HG02981 (cell line): Measurements from ENCODE around the gene UBP1.
"Not testable (repeated sequence)": the region's sequence is repeated elsewhere in the genome, so short reads cannot be mapped to it uniquely, and the experiment has no call there.

Experiments used
- ATAC-seq: cut with Tn5 transposase; IDR thresholded peaks from one replicate; pipeline ENCODE4 v1.9.1; 2021; ENCODE audit warnings: mild to moderate bottlenecking, moderate library complexity; ENCODE audit not compliant: unreplicated experiment

Gene UBP1

DNA sequence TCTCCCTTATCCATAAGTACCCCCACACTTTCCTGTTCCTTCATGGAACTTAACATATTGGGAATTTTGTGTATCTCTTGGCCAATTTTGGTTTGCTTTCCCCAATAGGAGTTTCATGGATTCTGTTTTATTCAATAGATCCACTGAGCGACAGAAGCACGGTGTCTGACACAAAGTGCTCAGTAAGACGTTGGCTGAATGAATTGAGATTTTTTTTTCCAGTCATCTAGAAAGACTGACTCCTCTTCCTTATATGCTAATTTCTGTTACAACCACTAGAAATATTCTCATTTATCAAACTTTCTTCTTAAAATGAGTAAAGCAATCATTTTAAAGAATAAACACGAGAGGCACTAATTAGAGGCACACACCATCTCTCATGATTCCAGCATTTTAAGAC is 48.1 kb downstream of the UBP1 start:
- ATAC-seq: no peak

DNA sequence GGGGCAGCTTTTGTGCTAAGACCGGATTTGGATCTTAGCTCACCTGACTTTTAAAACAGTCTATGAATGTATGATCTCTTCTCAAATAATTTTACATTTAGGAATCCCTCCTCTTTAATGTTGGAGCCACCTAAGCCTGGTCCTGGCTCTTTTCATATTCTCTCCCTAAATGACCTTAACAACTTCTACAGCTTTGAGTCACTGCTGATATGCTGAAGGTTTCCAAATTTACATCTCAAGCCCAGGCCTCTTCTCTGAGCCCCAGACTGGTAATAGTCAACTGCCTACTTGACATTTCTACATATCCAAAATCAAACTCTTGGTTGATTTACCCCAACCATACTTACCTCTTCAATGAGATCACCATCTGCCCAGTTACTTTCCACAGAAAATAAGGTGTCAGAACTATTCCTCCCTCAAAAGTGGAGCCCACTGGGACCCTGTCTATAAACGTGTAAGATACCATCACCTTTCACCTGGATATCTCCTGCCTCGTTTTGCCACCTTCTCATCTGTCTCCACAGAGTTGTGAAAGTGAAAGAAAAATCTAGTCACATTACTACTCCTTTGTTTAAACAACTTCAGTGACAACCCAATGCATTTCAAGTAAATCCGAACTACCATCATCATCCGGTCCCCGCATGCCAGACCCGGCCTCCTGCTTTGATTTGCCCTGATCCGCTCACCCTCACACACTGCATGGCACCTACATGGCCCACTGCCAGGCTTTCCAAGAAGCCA is 48.8 kb downstream of the UBP1 start:
- ATAC-seq: no peak

DNA sequence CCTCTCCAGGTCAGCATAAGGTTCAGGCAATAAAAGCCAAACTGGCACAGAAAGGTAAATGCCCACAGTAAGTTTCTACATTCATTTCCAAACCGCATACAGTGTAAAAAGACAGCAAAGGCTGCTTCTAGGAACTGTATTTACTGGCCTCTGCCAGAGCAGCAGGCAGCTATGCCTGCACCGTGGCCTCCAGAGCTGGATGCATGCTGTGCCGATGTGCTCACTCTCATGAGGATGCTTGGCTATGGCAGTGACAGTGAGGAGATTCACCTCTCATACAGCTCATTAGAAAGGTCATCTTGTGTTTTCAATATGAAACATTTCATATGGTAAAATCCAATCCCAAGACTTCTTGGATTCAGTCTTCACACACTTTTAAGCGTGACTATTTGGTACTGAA is 50.3 kb downstream of the UBP1 start:
- no peak for ATAC-seq

DNA sequence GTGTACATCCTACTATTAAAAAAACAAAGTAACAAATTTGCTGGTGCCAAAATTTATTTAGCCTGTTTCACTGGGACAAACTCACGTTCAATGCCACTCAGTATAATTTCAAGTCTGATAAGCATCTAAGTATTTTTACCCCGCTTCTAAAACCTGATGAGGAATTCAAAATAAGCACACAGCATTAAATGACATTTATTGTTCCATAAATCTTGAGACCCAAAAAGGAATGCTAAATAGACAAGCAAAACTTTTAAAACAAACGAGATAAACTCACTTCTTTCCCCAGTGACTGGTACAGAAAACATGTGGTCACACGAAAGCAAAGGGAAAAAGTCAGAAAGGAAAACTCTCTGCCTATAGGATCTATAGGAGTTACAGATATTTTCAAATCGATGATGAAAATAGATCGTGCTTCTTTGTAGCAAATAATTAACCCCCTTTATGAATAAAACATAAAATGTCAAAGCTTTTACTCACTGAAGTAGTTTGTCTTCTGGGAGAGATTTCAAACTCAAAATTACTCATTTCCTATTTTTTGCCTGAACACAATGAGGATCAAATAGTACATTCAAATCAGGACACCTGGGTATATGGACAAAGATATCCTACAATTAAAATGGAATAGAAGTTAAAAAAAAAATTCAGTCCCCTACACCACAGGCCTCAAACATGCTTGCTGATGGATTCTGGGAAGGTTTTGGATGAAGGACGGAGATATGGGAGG is 51.7 kb downstream of the UBP1 start:
- ATAC-seq: no peak

DNA sequence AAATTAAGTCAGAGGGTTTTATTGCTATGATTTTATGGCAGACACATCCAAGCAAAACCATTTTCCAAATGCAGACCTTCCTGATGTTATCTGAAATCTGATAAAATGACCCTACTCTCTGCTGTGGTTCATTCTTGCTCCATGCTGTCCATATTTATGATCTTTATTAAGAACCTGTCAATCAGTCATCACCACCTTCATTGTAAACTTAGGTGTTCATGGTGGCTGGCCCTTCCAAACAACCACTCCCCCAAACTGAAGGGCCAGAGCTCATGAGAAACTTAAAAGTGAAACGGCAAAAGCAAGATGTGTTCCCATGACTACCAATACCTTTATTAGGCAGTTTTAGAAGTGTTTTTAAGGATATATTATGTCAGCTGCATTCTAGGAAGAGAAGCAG is 53.6 kb downstream of the UBP1 start:
- no peak for ATAC-seq

DNA sequence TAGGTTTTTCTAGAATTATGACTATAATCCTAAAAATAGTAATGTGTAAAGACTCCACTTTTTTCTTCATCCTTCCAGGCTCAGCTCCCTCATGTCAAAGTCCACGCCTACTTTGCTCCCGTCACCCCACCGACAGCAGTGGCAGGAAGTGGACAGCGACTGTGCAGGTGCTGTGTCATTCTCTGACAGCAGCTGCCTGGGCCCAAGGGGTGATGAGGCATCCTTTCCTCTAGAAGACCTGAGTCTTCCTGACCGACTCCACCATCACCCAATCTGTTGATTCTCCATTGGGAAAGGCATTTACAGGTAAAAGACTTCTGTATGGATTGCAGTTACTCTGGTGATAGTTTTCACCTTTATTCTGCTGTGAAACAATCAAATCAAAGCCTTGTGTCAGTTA is 54.8 kb downstream of the UBP1 start:
- ATAC-seq: no peak

DNA sequence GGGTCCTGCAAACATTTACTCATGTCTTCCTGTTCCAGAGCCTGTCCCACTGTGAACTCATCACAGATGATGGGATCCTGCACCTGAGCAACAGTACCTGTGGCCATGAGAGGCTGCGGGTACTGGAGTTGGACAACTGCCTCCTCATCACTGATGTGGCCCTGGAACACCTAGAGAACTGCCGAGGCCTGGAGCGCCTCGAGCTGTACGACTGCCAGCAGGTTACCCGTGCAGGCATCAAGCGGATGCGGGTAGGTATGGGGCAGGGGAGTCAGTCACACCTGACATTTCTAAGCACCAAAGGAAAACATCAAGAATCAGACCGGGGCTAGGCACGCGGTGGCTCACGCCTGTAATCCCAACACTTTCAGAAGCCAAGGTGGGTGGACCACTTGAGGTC is 56.3 kb downstream of the UBP1 start:
- no peak for ATAC-seq

DNA sequence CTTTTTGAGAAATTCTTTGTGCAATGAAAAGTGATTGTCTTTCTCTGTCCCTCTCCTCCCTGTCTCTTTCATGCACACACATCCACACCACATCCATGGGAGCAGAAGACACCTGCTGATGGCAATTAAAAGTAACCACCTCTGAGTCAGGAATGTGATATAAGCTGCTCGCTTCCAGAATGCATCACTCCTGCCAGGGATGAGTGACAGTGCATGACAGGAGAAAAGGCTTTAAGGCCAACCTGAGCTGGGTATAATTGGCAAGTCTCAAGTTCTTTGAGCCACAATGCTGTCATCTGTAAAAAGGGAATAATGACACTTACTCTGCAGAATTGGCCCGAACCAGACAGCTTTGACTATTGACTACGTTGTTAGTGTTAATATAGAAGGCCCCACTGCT is 59.6 kb downstream of the UBP1 start:
- ATAC-seq: no peak

DNA sequence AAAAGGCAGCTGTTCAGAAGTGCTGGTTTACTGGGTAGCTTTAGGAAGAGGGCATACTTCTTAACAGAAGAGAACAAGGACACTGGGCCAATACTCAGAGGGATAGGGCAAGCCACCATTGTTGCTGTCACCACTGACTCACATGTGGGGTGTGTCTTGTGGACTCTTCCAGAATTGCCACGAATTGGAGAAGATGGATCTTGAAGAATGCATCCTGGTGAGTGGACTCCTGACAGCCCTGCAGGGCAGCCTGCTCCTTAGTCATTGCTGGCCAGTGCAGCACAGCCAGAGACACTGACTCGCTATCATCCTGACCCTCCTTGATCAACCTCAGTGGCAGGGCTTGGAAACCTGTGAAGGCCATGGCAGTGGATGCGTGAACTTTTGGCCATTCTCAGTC is 62.3 kb downstream of the UBP1 start:
- ATAC-seq: no peak

DNA sequence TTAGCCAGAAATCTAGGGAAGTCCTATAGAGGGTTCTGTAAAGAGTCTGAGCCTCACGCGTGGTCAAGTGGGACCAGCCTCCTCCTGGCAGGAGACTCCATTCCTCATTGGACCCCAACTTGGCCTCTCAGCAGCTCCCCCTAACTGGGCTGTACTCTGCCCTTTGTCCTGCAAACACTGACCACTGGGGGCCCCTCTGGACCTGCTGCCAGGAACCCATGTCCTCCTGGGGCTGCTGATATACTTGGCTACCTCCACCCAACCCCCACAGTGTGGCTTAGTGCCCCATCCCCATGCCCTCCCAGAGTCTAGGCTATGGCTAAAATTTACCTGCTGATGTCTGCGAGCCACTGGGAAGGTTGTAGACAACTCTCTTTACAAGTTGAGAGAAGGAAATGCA is 62.7 kb downstream of the UBP1 start:
- ATAC-seq: no peak

DNA sequence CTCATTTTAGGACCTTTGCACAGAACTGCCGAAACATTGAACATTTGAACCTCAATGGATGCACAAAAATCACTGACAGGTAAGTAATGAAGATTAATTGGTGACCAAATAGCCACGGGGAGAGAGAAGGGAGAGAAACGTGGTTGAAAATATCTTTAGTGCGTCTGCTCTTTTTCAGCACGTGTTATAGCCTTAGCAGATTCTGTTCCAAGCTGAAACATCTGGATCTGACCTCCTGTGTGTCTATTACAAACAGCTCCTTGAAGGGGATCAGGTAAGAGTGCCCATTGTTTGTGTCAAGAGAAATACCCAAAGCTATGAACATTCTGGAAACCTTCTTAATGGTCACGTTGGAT is 67.1 kb downstream of the UBP1 start:
- no peak for ATAC-seq

DNA sequence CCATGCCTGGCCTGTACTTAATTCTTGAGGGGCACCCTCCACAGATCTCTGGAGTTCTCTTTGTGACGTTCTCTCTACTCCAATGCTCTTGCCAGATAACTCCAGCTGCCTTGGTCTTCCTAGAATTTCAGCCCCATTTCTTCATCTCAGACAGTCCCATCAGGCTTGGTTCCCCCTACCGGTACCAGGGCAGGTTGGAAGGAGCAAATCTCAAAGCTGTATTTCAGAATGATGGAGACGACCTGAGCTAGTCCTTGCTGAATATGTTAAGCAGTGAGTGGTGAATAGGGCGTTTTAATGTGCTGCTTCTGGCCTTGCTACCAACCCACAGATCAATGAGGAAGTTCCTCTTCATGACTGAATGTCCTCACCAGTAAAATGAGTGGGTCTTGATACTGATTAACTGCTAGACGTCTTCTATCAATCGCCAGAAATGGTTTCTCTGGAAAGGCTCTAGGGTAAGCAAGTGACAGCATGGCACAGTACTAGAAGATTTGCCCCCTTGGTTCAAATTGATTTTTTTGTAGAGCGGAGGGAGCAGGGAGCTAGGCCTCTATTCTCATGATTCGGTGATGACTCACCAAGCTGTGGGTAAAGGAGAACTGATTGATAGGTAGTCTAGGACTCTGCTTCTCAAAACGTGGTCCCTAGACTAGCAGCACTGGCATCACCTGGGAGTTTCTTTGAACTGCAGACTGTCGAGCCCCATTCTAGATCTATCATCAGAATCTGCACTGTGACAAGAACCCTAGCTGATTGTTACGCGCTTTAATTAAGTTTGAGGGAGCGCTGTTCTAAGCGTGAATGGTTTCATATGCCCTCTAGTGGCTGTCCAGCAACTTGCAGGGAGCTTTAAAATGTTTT is 67.8 kb downstream of the UBP1 start:
- ATAC-seq: no peak

DNA sequence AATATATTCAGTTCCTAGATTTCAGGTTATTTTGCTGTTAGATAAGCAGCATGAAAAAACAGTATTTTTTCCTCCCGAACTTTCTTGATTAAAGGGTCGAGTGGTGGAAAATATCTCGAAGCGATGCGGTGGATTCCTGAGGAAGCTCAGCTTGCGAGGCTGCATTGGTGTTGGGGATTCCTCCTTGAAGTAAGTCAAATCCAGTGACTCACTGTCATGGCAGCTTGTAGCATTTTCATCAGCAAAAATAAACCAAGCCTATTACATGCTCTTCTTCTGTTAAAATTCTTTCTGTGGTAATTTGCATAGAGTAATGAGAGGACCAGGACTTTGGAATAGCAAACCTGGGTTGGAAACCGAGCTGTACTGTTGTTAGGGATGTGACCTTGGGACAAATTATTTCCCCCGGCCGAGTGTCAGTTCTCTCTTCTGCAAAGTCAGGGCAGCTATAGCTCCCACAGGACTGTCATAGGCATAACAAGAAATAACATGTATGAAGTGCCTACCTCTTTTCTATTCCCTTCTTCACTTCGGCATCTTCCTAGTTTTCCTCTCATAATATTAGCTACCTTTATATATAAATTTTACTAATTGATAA is 75.6 kb downstream of the UBP1 start:
- ATAC-seq: no peak

DNA sequence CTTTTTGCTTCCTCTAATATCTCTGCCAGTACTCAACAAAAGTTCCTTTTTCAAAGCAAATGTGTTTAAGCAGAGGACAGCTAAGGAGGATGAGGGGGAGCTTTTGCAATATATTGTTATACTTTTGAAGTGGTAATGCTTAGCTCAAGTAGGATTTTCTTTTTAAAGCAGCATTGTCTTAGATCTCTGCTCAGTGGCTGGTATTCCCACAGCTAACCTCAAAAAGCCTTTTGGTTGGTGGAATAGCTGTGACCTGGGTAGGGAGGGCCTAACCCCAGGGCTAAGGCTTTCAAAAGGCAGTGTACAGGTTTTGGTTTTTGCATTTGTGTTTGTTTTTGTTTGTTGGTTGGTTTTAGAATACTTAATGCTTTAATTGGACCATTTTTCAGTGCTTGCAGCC is 76.1 kb downstream of the UBP1 start:
- ATAC-seq: no peak

DNA sequence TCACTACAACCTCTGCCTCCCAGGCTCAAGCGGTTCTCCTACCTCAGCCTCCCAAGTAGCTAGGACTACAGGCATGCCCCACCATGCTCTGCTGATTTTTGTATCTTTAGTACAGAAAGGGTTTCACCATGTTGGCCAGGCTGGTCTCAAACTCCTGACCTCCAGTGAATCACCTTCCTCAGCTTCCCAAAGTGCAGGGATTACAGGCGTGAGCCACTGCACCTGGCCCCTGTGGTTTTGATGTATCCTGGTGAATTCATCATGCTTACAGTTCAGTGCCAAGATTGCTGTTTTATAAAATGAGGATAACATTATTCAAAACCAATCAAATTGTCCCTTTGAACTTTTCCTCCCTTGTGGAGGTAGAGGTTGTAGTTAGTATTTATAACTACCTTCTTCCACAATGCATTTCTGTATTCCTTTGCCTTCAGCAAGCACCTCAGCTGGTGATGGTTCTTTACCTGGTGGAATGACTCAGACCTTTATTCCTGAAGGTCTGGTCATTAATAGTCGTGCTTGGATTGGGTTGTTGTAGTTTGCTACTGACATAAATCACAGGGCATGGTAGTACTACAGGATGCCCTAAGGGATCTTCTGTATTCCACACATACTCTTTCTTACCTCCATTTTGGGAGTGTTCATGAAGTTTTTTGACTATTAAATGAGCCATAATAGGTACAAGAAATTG is 76.9 kb downstream of the UBP1 start:
- no peak for ATAC-seq

DNA sequence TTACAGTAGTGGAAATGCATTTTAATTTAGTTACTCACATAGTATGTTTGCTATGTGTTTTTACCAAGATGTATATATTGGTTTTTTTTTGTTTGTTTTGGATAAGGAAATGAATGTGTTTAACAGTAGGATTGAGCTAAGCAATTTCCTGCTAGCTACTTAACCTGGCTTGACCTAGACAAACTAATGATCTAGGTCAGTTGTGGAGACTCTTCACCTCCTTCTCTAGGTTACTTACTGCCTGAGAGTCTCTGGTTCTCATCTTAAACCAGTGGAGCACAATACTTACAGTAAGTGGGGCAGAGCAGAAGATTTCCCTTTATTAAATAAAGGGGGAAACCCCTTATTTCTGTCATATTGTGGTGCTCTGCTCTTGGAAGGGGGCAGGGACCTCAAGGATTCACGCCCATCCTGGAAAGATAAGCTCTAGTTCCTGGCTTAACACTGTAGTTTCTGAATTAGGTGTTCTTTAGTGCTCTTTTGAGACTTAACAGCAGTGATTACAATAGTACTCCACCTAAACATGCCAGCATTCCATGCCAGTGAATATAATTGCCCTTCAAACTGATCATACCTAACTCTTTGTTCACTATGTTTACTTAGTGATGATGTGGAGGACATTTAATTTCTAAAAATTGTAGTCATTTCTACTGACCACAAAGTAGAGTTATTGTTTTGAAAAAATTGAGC is 79.9 kb downstream of the UBP1 start:
- ATAC-seq: no peak

DNA sequence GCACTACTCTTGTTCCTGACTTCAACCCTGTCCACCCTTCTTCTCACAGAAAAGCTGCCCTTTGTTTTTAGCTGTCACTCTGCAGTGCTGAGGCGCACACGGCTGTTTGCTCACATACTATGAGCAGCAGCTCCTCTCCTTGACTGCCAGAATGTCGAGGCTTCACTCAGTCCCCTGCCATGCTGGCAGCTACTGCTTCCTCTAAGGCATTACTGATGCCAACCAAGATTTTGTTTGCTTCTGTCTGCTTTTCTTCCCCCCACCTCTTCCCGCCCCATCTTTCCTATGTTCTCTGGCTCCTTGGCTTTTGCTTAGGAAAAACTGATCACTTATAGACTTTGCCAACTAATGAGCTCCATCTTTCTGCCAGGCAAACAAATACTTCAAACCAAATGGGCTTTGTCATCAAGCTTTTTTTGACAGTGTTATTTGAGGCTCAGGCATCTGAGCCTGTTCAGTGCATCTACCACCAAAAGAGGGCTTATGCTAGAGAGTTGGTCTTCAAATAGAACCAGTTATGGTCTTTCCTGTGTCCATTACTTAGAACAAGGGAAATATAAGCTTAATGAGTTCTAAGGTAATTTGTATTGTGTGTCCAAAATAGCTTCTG is 81.9 kb downstream of the UBP1 start:
- no peak for ATAC-seq

DNA sequence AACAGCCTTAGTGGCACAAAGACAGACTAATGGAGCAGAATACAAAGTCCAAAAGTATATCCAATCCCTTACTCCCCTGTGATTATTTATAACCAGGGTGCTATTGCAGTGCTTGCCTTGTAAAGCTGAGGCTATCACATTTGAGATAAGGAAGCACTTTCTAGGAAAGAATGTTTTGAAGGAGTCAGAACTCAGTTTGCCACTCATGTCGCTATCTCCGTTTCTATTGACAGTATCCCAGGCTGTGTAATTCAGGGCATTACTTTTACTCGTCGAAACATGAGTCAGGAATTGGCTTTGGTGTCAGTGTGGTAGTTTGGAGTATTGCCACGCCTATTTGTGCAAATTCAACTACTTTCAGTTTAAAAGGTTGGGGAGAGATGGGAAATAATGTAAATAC is 84.6 kb downstream of the UBP1 start:
- no peak for ATAC-seq

DNA sequence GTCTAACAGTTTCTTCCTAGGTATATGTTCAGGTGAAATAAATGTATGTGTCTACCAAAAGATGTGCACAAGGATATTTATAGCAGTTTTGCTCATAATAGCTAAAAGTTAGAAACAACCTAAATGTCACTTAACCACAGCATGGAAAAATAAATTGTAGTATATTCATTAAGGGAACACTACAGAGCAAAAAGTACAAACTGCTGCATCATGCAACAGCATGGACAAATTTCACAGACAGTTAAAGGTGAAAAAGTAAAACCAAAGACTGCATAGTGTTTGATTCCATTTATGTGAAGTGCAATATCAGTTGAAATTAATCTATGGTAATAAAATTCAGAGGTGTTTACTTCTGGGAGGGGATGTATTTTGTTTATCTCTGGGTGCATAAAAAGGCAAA is 100.4 kb downstream of the UBP1 start:
- no peak for ATAC-seq

DNA sequence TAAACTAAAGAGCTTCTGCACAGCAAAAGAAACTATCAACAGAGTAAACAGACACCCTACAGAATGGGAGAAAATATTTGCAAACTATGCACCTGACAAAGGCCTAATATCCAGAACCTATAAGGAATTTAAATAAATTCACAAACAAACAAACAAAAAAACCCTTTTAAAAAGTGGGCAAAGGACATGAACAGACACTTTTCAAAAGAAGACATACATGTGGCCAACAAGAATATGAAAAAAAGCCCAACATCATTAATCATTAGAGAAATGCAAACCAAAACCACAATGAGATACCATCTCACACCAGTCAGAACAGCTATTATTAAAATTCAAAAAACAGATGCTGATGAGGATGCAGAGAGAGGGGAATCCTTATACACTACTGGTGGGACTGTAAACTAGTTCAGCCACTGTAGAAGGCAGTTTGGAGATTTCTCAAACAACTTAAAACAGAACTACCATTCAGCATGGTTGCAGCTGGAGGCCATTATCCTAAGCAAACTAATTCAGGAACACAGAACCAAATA is 101.2 kb downstream of the UBP1 start:
- ATAC-seq: not testable (repeated sequence)
